Measurements from ENCODE around the gene AKT1. TPM values are rescaled to one million over a fixed set of nuclear protein-coding genes. Genes with fewer than 3 reads are reported as not detected.

Gene AKT1
- total RNA-seq, 1 experiment from 2014 or later, result 123 TPM

GRCh38 chr14:104742586-104743455 is 52.7 kb downstream of the AKT1 start:
- ChIA-PET POLR2A (ENCODE audit: low non-redundant PET) (interaction anchor here (0.6 kb wide), 1 partner anchor 734 kb away, joined by 3 read pairs; no protein-coding TSS in a partner anchor), CTCF (no interaction called here)
- H3K4me1 ChIP-seq (ENCODE audit: insufficient read depth, low read length, poor library complexity, severe bottlenecking), result no peaks in the 10 kb centered on the region
- H3K4me3 ChIP-seq (ENCODE audit: low read depth, low read length, poor library complexity, severe bottlenecking), result no peak overlapping the region
- intact Hi-C loops (cut with micrococcal nuclease; ENCODE audit: unreplicated experiment), result no loop called here
- DNase-seq (ENCODE audit: low spot score), result no peak
- H3K36me3 ChIP-seq (ENCODE audit: insufficient read depth, low read length, poor library complexity, severe bottlenecking), result no peaks in the 10 kb centered on the region
- no peak for TF ChIP-seq CTCF (conservative IDR thresholded peaks at IDR 0.05; ENCODE audit: low read depth, low read length)
- no peak for TF ChIP-seq EZH2 (IDR thresholded peaks at IDR 0.05; ENCODE audit: borderline replicate concordance, low read depth, low read length, poor library complexity, severe bottlenecking)
- no peaks in the 10 kb centered on the region for H3K9me3 ChIP-seq (ENCODE audit: low read depth, low read length, poor library complexity, severe bottlenecking)
- no peaks in the 10 kb centered on the region for H3K27me3 ChIP-seq (replicated peaks; ENCODE audit: insufficient read depth, low read depth, low read length, poor library complexity)
- no TSS peak for BruUV-seq (replicated peaks)
- no peak overlapping the region for H3K27ac ChIP-seq (ENCODE audit: low read depth, low read length, poor library complexity, severe bottlenecking)

- BruUV-seq (replicated peaks), result no TSS peak
- TF ChIP-seq CTCF (conservative IDR thresholded peaks at IDR 0.05; ENCODE audit: low read depth, low read length) (no peak), EZH2 (IDR thresholded peaks at IDR 0.05; ENCODE audit: borderline replicate concordance, low read depth, low read length, poor library complexity, severe bottlenecking) (no peak)
- POLR2A ChIA-PET (ENCODE audit: low non-redundant PET), result no interaction called here
These were observed 53.7 kb downstream of the AKT1 start for GRCh38 chr14:104741803-104742251.

GRCh38 chr14:104741108-104741802 is 54.3 kb downstream of the AKT1 start:
- intact Hi-C loops (cut with micrococcal nuclease; ENCODE audit: unreplicated experiment), result no loop called here
- Histone ChIP-seq H3K27ac (ENCODE audit: low read depth, low read length, poor library complexity, severe bottlenecking) (no peak overlapping the region), H3K4me1 (ENCODE audit: insufficient read depth, low read length, poor library complexity, severe bottlenecking) (no peaks in the 10 kb centered on the region), H3K4me3 (ENCODE audit: low read depth, low read length, poor library complexity, severe bottlenecking) (no peak overlapping the region), H3K9me3 (ENCODE audit: low read depth, low read length, poor library complexity, severe bottlenecking) (no peaks in the 10 kb centered on the region), H3K36me3 (ENCODE audit: insufficient read depth, low read length, poor library complexity, severe bottlenecking) (no peaks in the 10 kb centered on the region), H3K27me3 (replicated peaks; ENCODE audit: insufficient read depth, low read depth, low read length, poor library complexity) (no peaks in the 10 kb centered on the region)
- CTCF ChIA-PET, result interaction anchor here (0.5 kb wide), 1 partner anchor 796 kb away, joined by 3 read pairs; no protein-coding TSS in a partner anchor
- TF ChIP-seq CTCF (conservative IDR thresholded peaks at IDR 0.05; ENCODE audit: low read depth, low read length) (no peak), EZH2 (IDR thresholded peaks at IDR 0.05; ENCODE audit: borderline replicate concordance, low read depth, low read length, poor library complexity, severe bottlenecking) (no peak)
- POLR2A ChIA-PET (ENCODE audit: low non-redundant PET), result no interaction called here
- BruUV-seq (replicated peaks), result no TSS peak
- DNase-seq (ENCODE audit: low spot score), result no peak

More at GRCh38 chr14:104741803-104742251, 53.7 kb downstream of the AKT1 start:
- CTCF ChIA-PET, result interaction anchor here (0.5 kb wide), 1 partner anchor 795 kb away, joined by 3 read pairs; no protein-coding TSS in a partner anchor
- Histone ChIP-seq H3K27ac (ENCODE audit: low read depth, low read length, poor library complexity, severe bottlenecking) (no peak overlapping the region), H3K9me3 (ENCODE audit: low read depth, low read length, poor library complexity, severe bottlenecking) (no peaks in the 10 kb centered on the region), H3K4me1 (ENCODE audit: insufficient read depth, low read length, poor library complexity, severe bottlenecking) (no peaks in the 10 kb centered on the region), H3K4me3 (ENCODE audit: low read depth, low read length, poor library complexity, severe bottlenecking) (no peak overlapping the region), H3K27me3 (replicated peaks; ENCODE audit: insufficient read depth, low read depth, low read length, poor library complexity) (no peaks in the 10 kb centered on the region), H3K36me3 (ENCODE audit: insufficient read depth, low read length, poor library complexity, severe bottlenecking) (no peaks in the 10 kb centered on the region)
- intact Hi-C loops (cut with micrococcal nuclease; ENCODE audit: unreplicated experiment), result no loop called here
- no peak for DNase-seq (ENCODE audit: low spot score)
